NCI-H2196 treated with DMSO at 0.1 percent for 48 hours (cell line): ENCODE measurements around the gene KMT5C.

Experiments used
- DNase-seq: peaks from one replicate; lab custom pipeline; 2025; ENCODE audit not compliant: unreplicated experiment; lab: John Stamatoyannopoulos, UW

The KMT5C gene

DNA sequence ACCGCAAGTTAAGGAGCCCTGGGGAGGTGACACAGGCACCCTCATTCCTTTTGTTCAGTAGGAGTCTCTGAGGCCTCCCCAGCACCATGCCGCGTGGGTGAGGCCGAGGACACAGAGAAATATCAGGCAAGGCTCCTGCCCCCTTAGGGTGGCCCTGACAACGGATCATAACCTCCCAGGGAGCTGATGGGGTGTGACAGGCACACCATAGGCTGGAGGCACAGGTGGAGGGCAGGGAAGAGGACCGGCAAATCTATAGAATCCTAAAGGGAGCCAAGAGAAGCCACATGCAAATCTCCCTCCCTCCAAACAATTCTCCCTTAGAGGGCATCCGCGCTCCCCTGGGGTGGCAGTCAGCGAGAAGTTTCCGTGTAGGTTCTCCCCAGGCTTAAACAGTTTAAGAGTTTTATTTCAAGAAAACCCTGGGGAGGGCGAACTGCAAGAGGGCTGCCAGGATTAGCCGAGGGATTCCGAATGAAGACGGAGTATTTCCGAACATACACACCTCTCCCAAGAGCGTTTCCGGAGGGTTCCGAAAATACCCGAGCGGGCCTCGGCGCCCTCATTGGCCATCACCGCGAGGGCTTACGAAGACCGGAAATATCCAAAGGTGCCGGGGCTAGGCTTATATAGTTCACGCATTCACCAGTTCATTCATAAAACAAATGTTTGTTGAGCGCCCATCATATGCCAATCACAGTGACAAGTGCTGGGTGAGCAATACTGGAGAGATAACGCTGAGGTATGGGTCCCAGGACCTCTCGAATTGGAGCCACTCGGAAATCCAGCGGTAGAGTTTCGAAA is 45.4 kb downstream of the KMT5C start:
- DNase-seq = peak; percentile 87

DNA sequence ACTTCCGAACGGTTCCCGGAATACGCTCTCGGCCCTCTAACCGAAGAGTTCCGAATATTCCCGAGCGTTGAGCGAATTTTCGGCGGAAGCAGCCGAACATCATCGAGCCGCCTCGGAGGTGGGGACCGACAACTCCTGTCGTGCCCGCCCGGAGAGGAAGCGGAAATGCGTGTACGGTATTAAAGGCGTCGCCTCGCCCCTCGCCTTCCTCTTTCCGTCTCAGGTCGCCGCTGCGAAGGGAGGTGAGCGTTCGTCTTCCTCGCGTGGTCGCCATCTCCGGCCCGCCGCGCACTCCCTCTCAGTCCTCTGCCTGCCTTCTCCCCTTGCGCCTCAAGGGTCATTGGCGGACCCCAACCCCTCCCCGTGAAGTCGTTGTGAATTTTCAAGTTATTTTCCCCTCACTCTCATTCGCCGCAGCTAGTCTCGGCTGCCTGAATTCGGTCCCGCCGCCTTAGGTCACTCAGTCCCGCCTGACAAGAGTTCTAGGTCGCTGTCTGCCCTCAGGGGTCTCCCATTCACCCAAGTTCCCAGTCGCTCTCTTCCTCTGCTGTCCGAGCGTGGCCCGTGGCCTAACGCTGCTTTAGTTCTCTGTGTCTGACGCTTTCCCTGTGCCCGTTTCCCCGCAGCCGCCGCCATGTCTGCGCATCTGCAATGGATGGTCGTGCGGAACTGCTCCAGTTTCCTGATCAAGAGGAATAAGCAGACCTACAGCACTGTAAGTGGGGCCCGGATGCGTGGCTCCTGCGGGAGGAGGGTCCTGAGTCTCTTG is 46.2 kb downstream of the KMT5C start, which contains the start of gene RPL28:
Gene RPL28 (plus strand): TSS at position 209 of the 769 bp plus-strand sequence. CDS start 426 bp downstream, at position 635.
- DNase-seq = peak; percentile 95

GRCh38 chr19:55386493-55386971 is 46.9 kb downstream of the KMT5C start:
- DNase-seq = no peak

- DNase-seq = no peak
These were observed 48.2 kb downstream of the KMT5C start for GRCh38 chr19:55387736-55388497.

- no peak for DNase-seq
These were observed 50.0 kb downstream of the KMT5C start for GRCh38 chr19:55389386-55390317.

DNA sequence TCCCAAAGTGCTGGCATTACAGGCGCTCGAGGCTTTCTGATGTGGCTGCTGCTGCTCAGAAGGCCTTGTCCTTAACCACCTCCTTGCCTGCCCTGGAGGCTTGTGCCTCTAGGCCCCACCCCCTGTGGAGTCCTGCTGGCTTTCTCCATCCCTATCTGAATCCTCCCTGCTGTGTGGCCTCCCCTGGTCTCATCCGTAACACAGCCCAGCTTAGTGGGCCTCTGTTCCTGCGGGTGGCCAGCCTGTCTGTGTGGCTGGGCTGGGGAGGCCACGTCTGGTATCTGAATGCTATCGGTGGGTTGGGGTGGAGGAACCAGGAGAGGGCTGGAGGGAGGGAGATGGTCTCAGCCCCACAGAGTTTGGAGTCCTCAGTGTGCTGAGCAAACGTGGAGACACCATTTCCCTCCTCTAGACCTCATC is 50.8 kb downstream of the KMT5C start:
- no peak for DNase-seq

DNA sequence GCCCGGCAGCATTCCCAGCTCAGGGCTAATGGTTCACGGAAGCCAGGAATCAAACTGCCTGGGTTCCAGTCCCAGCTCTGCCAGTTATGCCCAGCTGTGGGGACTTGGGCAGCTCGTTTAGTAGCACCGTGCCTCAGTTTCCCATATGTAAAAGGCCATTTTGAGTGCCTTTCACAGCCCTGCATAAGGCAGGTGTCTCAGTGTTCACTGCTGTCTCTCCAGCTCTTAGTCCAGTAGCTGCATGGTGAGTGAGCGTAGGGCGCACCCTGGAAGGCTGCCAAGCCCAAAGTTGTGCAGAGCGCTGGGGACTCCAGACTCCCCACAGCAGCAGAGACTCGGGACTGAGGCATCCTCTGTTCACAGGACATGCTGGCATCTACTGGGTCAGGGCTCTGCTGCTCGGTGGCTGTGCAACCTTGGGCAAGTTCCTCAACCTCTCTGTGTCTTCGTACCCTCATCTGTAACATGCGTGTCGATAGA is 51.6 kb downstream of the KMT5C start:
- no peak for DNase-seq

DNA sequence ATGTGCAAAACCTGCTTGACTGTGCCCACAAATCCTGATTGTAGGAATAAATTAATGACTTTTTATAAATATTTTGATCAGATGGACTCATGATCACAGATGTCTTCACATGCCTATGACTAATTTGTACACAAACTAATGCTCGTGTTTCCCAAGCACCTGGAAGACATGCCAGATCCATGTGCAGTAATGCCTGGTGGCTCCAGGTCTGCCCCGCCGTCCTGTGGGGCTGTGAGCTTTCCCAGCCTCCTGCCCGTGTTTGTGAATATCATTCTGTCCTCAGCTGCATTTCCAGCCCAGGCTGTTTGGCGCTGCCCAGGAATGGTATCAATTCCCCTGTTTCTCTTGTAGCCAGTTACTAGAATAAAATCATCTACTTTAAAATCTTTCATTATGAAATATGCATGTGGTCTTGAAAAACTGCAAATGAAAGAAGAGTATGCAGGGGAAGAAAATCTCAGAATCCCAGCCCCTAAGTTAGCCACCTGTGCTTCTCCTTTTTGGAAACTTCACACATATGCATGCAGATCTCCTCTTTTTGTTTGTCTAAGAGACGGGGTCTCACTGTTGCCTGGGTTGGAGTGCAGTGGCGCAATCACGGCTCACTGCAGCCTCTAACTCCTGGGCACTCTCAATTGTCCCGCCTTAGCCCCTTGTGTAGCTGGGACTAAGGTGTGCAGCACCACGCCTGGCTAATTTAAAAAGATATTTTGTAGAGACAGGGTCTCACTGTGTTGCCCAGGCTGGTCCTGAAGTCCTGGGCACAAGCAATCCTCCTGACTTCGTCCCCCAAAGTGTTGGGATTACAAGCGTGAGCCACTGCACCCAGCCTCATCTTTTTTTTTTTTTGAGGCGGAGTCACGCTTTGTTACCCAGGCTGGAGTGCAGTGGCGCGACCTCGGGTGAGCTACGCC is 52.3 kb downstream of the KMT5C start:
- DNase-seq = no peak

DNA sequence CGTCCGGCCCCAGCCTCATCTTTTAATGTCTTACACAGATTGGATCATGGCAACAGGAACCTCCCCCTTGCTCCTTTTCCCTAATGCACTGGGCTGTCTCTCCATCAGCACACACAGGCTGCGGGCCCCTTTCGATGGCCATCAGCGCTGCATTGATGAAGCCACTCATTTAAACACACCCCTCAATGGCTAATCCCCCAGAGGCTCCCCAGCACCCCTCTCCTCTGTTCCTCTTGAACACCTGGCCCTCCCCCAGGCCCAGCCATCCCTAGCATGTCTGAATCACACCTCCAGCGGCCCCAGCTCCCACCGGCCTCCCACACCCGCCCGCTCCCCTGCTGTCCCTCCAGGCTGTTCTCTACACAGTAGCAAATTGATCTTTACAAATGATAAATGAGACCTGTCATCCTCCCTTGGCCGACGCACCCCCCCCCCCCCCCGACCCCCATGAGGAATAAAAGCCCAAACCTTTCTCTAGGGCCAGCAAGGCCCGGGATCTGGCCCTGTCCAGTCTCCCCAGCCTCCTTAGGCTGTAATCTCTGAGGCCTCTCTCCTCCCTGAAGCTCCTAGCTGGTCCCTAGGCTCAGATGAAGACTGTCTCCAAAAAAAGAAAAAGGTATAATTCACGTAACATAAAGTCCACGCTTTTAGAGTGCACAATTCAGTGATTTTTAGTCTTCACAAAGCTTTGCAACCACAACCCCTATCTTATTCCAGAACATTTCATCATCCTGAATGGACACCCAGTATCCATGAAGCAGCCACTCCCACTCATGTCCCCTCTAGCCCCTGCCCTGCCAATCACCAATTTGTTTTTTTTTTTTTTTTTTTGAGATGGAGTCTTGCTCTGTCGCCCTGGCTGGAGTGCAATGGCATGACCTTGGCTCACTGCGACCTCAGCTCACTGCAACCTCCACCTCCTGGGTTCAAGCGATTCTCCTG is 53.4 kb downstream of the KMT5C start:
- DNase-seq = no peak
